Measurements from ENCODE around the gene FLT4.

The FLT4 gene

DNA sequence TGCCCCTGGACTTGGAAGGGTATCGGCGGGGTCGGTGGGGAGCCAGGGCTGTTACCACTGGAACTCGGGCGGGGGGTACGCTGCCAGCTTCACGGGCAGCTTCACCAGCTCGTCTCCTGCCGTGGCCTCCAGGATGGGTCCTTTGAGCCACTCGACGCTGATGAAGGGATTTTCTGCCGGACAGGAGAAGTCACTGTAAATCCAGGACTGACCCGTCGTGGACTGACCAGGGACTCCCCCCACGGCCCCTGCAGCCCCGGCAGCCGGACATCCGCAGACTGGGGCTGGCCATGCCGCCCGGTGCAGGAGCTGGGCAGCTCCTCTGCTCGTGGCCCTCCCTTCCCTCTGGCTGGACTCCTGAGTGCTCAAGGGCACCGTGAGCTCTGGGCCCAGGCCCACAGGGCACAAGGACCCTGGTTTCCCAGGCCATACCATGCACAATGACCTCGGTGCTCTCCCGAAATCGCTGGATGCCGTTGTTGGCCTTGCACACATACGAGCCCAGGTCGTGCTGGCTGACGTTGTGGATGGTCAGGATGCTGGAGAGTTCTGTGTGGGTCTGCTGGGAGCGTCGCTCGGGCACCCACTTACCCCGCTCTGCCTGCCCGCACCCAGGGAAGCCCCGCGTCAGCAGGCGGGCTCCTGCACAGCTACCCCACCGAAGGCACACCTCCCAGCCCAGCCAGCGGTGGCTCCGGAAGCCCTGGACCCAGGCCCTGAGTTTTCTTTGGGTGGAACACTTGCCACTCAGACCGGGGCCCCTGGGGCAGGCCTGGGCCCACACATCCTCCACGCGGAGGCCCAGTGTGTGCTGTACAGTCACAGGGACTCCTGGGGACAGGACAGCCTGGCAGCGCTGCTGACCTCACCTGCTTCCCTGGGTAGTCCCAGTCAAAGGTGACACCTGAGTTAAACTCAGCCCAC lies 20.3 kb downstream of the FLT4 start:
- Mint-ChIP-seq H3K27ac (no peak overlapping the region), H3K9me3 (no peaks in the 10 kb centered on the region), H3K4me1 (ENCODE audit: low read depth) (peaks cover 4% of the 10 kb centered on the region), H3K36me3 (ENCODE audit: low read depth) (no peaks in the 10 kb centered on the region), H3K27me3 (no peaks in the 10 kb centered on the region), H3K4me3 (no peak overlapping the region)
- no peak for DNase-seq

DNA sequence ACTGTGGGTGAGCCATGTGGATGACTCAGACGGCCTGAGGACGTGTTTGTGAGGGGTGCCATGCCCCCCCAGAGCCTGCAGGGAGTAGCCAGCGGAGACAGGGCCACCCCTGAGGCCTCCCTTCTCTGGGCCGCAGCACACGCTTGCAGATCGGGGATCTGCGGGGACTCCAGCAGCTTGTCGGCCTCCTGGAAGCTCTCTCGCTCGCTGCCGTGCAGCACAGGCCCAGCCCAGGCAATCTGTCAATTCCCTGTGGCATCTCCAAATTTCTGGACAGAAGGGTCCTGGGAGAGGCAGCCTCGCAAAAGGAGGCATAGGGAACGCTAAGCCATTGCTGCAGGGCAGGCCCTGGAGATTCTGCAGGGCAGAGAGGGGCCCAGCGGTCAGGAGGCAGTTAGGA lies 21.2 kb downstream of the FLT4 start:
- H3K27me3 Mint-ChIP-seq, result no peaks in the 10 kb centered on the region
- no peaks in the 10 kb centered on the region for H3K36me3 Mint-ChIP-seq (ENCODE audit: low read depth)
- no peak overlapping the region for H3K4me3 Mint-ChIP-seq

DNA sequence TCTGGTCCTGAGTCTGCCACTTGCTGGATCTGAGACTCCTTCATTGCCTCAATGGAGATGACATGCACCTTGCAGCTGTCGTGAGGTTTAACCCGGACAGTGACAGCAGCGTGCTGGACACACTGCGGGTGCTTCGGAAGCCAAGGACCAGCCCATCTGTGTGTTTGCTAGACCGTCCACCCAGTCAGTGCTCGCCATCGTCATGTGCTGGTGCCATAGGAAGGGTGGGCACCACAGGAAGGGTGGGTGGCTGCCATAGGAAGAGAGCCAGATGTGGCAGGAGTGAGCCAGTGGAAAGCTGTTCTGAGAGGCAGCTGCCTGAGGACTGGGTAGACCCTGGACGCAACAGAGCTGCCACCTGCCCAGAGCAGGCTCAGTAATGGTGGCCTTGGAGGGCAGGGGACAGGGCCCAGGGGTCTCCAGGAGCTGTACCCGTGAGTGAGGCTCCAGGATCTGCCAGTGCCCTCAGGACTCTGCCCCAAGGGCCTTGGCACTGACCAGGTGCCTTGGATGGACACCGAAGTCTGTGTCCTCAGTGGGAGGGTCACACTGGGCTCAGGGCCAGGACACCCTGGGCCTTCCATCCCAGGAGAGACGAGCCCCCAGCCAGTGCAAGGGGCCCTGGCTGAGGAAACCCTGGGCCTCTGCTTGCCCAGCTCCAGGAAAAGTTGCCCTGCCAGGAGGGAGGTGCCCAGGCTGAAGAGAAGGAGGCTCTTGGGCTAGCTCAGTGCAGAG lies 21.8 kb downstream of the FLT4 start:
- Mint-ChIP-seq H3K27ac (no peak overlapping the region), H3K9me3 (no peaks in the 10 kb centered on the region), H3K4me1 (ENCODE audit: low read depth) (peaks cover 12% of the 10 kb centered on the region), H3K27me3 (no peaks in the 10 kb centered on the region), H3K4me3 (no peak overlapping the region), H3K36me3 (ENCODE audit: low read depth) (no peaks in the 10 kb centered on the region)
- no peak for DNase-seq

More for the DNA sequence above, 21.2 kb downstream of the FLT4 start:
- Mint-ChIP-seq H3K4me1 (ENCODE audit: low read depth) (peaks cover 9% of the 10 kb centered on the region), H3K27ac (no peak overlapping the region), H3K9me3 (no peaks in the 10 kb centered on the region)
- no peak for DNase-seq

DNA sequence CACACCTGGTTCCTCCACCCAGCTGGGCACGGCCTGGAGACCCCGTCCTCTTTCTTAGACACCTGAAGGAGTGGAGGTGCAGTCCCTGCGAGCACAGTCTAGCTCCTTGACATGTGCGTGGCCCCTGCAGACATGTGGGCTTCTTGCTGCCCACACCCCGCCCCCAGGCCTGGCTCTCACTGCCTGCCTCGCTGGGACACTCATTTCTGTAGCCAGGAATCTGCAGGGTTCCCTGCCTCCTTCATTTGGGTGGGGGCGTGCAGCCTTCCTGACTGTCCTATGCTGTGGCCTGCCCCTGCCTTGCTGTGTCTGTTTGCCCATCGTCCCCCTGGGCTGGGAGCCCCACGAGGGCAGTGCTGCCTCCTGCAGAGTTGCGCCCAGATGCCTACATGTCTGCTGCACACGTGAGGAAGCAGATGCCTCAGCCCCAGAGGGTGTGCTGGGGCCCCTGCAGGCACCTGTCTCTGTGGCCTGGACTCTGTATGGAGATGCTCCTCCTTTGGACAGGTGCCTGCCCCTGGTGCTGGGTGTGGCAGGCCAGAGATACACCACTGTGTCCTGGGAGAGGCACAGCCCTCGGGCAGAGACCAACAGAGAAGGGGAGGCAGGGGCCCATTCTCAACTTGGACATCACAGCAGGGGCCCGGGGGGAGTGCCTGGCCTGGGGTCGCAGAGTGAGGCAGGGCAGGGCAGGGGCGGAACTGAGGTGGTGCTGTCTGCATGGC lies 22.6 kb downstream of the FLT4 start:
- Mint-ChIP-seq H3K4me3 (no peak overlapping the region), H3K27ac (no peak overlapping the region), H3K27me3 (no peaks in the 10 kb centered on the region), H3K36me3 (ENCODE audit: low read depth) (no peaks in the 10 kb centered on the region), H3K4me1 (ENCODE audit: low read depth) (peaks cover 12% of the 10 kb centered on the region), H3K9me3 (no peaks in the 10 kb centered on the region)
- DNase-seq, result no peak

DNA sequence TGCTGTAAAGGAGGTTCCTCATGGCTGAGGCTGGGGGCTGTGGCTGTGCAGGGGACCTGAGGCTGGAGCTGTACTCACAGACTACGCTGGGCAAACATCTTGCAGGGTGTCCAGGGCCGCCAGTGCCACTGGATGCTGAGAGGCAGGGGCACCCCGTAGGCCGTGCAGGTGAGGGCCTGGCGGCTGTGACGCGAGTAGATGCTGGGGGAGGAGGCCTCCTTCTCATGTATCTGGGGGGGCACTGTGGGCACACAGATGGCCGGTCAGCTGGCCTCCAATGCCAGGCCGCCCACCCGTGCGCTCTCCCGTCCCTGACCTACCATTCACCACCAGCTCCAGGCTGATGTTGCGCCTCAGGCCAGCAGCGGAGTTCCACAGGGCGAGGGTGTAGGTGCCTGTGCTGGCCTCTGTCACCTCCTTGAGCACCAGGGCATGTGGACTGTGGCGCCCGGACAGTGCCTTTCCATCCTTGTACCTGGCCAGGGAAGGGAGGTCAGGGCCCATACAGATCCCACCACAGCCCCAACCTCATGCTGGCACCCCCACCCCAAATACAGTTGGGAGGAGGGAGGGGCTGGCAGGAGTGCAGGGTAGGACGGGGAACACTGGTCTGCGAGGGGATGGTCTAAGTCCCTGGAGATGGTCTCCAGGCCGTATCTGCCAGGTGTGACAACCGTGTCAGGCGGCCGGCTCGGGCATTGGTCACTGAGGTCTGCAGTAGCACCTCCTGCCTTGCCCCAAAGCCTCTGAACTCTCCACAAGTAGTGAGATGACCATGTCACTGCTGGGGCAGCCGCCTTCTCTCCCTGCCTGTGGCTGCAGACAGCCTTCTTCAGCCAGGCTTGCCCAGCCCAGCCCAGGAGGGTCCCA lies 23.4 kb downstream of the FLT4 start:
- Mint-ChIP-seq H3K27ac (no peak overlapping the region), H3K4me1 (ENCODE audit: low read depth) (peaks cover 12% of the 10 kb centered on the region), H3K4me3 (no peak overlapping the region), H3K27me3 (no peaks in the 10 kb centered on the region), H3K36me3 (ENCODE audit: low read depth) (no peaks in the 10 kb centered on the region), H3K9me3 (no peaks in the 10 kb centered on the region)
- DNase-seq, result no peak

DNA sequence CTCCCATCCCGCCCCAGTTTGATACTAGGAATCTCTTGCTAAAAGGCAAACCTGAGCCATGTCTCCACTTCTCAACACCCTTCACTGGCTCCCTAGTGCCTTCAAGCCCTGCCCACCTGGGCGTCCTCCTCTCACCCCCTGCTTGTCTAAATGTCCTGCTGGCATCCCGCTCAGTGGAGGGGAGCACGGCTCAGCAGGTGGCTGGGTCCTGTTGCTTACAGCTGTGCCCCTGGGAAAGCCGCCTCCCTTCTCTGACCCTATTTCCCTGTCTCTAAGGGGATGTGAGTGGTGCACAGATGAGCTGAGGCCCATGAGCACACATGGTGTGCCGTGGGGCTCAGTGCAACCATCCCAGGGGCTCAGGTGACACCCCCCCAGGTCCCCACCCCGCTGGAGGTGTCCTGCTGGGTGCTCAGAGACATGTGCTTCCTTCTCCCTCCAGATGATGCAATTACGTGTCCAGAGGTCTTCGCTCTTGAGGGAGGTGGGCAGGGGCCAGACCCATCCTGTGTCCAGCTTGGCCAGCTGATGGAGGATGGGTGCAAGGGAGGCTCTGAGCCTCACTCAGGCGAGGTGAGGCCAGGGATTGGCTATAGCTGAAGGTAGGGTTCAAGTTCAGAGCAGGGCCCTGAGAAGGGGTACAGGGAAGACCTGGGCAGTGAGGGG lies 24.1 kb downstream of the FLT4 start:
- H3K36me3 Mint-ChIP-seq (ENCODE audit: low read depth), result no peaks in the 10 kb centered on the region
- peaks cover 12% of the 10 kb centered on the region for H3K4me1 Mint-ChIP-seq (ENCODE audit: low read depth)
- H3K27me3 Mint-ChIP-seq, result no peaks in the 10 kb centered on the region
- DNase-seq, result no peak
- no peak overlapping the region for H3K27ac Mint-ChIP-seq
- H3K9me3 Mint-ChIP-seq, result no peaks in the 10 kb centered on the region
- no peak overlapping the region for H3K4me3 Mint-ChIP-seq

DNA sequence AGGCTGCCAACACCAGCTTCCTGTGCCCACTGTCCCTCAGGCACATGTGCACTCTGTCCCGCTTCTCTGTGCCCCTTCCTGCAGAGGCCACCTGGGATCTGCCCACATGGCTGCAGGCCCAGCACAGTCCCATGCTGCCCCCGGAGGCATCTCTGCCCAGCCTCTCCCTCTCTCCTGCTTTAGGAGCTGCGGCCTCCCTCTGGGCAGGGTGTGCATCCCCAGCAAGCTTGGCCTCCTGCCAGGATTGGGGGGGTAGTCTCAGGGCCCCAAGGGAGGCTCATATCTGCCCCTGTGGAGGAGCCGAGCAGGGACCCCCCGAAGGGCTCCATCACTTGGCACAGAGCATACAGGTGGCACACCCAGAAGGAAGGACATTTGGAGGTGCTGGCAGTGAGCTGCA lies 24.8 kb downstream of the FLT4 start:
- Mint-ChIP-seq H3K27me3 (no peaks in the 10 kb centered on the region), H3K36me3 (ENCODE audit: low read depth) (no peaks in the 10 kb centered on the region), H3K4me3 (no peak overlapping the region), H3K27ac (no peak overlapping the region), H3K4me1 (ENCODE audit: low read depth) (peaks cover 12% of the 10 kb centered on the region), H3K9me3 (no peaks in the 10 kb centered on the region)
- no peak for DNase-seq

DNA sequence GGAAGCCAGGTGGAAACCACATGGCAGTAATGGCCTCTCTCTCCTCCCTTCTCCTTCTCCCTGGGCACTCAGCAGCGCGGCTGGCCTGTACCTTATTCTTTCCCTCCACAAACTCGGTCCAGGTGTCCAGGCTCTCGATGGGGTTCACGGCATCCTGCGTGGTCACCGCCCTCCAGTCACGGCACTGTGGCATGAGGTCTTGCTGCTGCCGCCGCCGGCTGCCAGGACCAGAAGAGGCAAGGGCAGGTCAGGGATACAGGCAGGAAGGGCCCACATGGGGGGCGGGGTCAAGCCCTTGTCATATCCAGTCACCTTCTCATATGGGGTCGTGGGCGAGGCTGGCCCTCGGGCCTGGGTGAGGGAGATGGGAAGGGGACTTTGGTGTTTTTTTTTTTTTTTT lies 25.6 kb downstream of the FLT4 start:
- H3K36me3 Mint-ChIP-seq (ENCODE audit: low read depth), result no peaks in the 10 kb centered on the region
- no peak overlapping the region for H3K4me3 Mint-ChIP-seq
- no peak for DNase-seq
- peaks cover 12% of the 10 kb centered on the region for H3K4me1 Mint-ChIP-seq (ENCODE audit: low read depth)
- H3K27ac Mint-ChIP-seq, result no peak overlapping the region
- no peaks in the 10 kb centered on the region for H3K27me3 Mint-ChIP-seq
- H3K9me3 Mint-ChIP-seq, result no peaks in the 10 kb centered on the region

DNA sequence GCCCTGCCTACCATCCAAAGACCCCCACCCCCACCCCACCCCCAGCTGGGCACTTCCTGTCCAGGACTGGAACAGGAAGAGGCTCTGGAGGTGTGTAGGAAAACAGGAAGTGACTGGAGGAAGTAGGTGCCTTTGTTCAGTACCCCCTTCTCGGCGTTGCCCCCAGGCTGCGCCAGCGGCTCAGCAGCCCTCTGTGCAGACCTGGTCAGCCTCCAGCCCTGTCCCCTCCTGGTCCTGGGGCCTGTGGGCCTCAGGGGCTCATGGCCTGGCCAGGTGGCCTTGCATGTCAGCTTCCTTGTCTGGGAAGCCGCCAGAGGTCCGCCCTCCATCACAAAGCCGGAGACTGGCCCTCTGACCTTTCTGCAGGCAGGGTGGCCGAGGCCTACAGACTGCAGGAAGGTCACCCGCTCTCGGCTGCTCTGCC lies 26.0 kb downstream of the FLT4 start:
- Mint-ChIP-seq H3K9me3 (no peaks in the 10 kb centered on the region), H3K4me3 (no peak overlapping the region), H3K27me3 (no peaks in the 10 kb centered on the region), H3K36me3 (ENCODE audit: low read depth) (no peaks in the 10 kb centered on the region), H3K27ac (no peak overlapping the region), H3K4me1 (ENCODE audit: low read depth) (peaks cover 12% of the 10 kb centered on the region)
- no peak for DNase-seq

DNA sequence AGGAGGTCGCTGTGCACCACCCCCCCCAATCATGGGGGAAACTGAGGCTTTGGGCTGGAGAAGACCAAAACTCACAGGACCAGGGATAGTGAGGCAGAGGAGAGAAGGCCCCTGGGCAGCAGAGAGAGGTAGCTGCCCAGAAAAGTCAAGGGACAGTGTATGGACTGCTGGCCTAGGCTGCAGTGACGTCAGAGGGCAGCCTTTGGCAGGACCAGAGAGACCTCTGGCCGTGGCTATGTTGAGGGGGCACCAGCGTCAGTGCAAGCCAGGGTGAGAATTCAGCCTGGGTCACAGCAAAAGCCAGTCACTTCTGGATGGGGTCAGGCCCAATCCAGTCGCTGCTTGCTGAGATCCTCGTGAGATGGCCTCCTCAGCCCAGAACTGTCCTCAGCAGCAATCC lies 26.5 kb downstream of the FLT4 start:
- no peak for DNase-seq
- H3K27ac Mint-ChIP-seq, result no peak overlapping the region
- H3K4me1 Mint-ChIP-seq (ENCODE audit: low read depth), result peaks cover 12% of the 10 kb centered on the region
- H3K4me3 Mint-ChIP-seq, result no peak overlapping the region
- H3K9me3 Mint-ChIP-seq, result no peaks in the 10 kb centered on the region
- H3K36me3 Mint-ChIP-seq (ENCODE audit: low read depth), result no peaks in the 10 kb centered on the region
- H3K27me3 Mint-ChIP-seq, result no peaks in the 10 kb centered on the region

DNA sequence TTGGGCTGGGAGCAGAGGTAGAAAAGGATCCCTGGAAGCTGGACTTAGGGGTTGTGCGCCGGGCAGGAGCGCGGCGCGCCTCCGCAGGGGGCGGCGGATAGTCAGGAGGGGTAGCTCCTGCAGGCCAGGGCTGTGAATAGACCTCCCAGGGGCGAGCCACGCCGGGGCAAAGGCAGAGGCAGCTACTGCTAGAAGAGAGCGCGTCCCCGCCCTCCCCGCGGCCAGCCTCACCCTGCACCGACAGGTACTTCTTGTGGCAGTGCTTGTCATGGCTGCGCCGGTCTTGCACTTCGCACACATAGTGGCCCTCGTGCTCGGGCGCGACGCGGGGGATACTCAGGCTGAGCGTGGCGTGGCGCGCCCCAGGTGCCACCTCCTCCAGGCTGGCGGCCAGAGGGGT lies 28.1 kb downstream of the FLT4 start:
- Mint-ChIP-seq H3K36me3 (ENCODE audit: low read depth) (no peaks in the 10 kb centered on the region), H3K4me1 (ENCODE audit: low read depth) (peaks cover 12% of the 10 kb centered on the region), H3K9me3 (no peaks in the 10 kb centered on the region), H3K27me3 (no peaks in the 10 kb centered on the region), H3K4me3 (no peak overlapping the region), H3K27ac (no peak overlapping the region)
- DNase-seq, result no peak

DNA sequence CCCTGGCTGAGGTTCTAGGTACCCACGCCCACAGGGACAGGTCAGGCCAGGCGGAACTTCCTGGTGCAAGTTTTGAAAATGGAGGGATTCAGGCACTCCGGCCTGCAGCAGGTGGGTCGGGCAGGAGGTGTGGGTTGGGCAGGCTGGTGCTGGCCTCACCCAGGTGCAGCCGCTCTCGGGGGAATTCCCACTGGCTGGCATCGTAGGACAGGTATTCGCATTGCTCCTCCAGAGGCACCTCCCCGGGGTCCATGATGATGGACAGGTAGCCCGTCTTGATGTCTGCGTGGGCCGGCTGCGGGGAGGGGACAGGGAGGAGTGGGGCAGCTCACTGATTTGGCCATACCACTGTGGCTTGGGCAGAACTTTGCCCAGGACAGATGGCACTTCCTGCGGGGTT lies 29.4 kb downstream of the FLT4 start:
- Mint-ChIP-seq H3K27ac (no peak overlapping the region), H3K4me3 (no peak overlapping the region)
- no peak for DNase-seq

DNA sequence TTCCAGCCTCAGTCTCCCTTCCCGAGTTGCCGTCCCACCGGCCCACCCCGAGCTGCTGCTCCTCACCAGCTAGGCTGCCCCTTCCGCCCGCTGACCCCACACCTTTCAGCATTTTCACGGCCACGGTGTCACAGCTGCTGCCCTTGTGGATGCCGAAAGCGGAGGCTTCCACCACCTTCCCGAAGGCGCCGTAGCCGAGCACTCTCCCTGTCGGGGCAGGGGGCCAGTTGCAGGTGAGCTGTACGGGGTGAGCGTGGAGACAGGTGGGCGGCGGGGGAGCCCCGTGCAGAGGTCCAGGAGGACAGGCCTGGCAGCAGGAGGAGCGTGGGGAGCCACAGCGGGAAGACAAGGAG lies 29.9 kb downstream of the FLT4 start:
- DNase-seq, result no peak
- Mint-ChIP-seq H3K4me3 (no peak overlapping the region), H3K4me1 (ENCODE audit: low read depth) (peaks cover 10% of the 10 kb centered on the region)

More for the DNA sequence above, 29.4 kb downstream of the FLT4 start:
- no peaks in the 10 kb centered on the region for H3K9me3 Mint-ChIP-seq
- no peaks in the 10 kb centered on the region for H3K36me3 Mint-ChIP-seq (ENCODE audit: low read depth)
- no peaks in the 10 kb centered on the region for H3K27me3 Mint-ChIP-seq
- H3K4me1 Mint-ChIP-seq (ENCODE audit: low read depth), result peaks cover 12% of the 10 kb centered on the region

More for the DNA sequence above, 29.9 kb downstream of the FLT4 start:
- Mint-ChIP-seq H3K36me3 (ENCODE audit: low read depth) (no peaks in the 10 kb centered on the region), H3K9me3 (no peaks in the 10 kb centered on the region), H3K27ac (no peak overlapping the region), H3K27me3 (no peaks in the 10 kb centered on the region)

Data from activated T-cell treated with anti-CD3 and anti-CD28 coated beads, Interleukin-2, amount 50 U/mL, for 24 hours (primary cell).